ENCODE measurements around the gene SNRPB2.

SNRPB2 gene

GRCh38 chr20:16740365-16741072 is 10.7 kb downstream of the SNRPB2 start:
- Histone ChIP-seq H3K14ac (ENCODE audit: low read length) (no peak overlapping the region), H3K23ac (ENCODE audit: low read length) (no peak overlapping the region), H2BK12ac (ENCODE audit: low read length) (no peak overlapping the region), H2AFZ (ENCODE audit: insufficient read depth, low read length, poor library complexity) (no peak overlapping the region), H3K79me2 (ENCODE audit: control insufficient read depth, insufficient read depth, low read length, poor library complexity) (no peaks in the 10 kb centered on the region), H3K4me3 (ENCODE audit: low read depth, low read length) (no peak overlapping the region), H3K9me3 (ENCODE audit: insufficient read depth, low read depth, low read length) (no peaks in the 10 kb centered on the region), H3K27ac (ENCODE audit: low read depth, low read length) (no peak overlapping the region), H3K18ac (ENCODE audit: low read length) (no peak overlapping the region), H2BK120ac (ENCODE audit: insufficient read depth, low read length, poor library complexity) (no peak overlapping the region), H4K8ac (ENCODE audit: low read depth, low read length) (no peak overlapping the region), H3K9ac (ENCODE audit: low read length) (no peak overlapping the region), H3K36me3 (ENCODE audit: control insufficient read depth in 1 of 2, insufficient read depth in 2 of 2, low read length in 2 of 2) (peaks cover 6 to 12% of the 10 kb centered on the region in 2 experiments), H2AK5ac (ENCODE audit: low read length) (no peak overlapping the region), H4K91ac (ENCODE audit: low read depth, low read length) (no peak overlapping the region), H3K4me1 (ENCODE audit: control insufficient read depth in 1 of 2, insufficient read depth in 2 of 2, low read length in 2 of 2) (peaks cover 5 to 6% of the 10 kb centered on the region in 2 experiments), H3K4ac (ENCODE audit: low read depth, low read length) (no peak overlapping the region), H3K4me2 (ENCODE audit: low read length) (no peak overlapping the region), H4K12ac (ENCODE audit: low read depth, low read length) (no peak overlapping the region), H3K79me1 (ENCODE audit: low read length) (no peaks in the 10 kb centered on the region), H2BK5ac (ENCODE audit: low read depth, low read length, poor library complexity) (no peak overlapping the region), H3K27me3 (ENCODE audit: insufficient read depth, low read length) (no peaks in the 10 kb centered on the region)
- no peak for DNase-seq
- no CpG with 5 or more reads among the region's 6 CpGs for WGBS (ENCODE audit: extremely low coverage, insufficient coverage, insufficient read length)

- WGBS (ENCODE audit: extremely low coverage, insufficient coverage, insufficient read length) = no CpG with 5 or more reads among the region's 3 CpGs
- no peak overlapping the region for H3K14ac ChIP-seq (ENCODE audit: low read length)
- no peaks in the 10 kb centered on the region for H3K27me3 ChIP-seq (ENCODE audit: insufficient read depth, low read length)
These were observed 14.5 kb downstream of the SNRPB2 start for GRCh38 chr20:16744178-16744807.

GRCh38 chr20:16745204-16745603 is 15.4 kb downstream of the SNRPB2 start:
- Histone ChIP-seq H3K14ac (ENCODE audit: low read length) (no peak overlapping the region), H2AFZ (ENCODE audit: insufficient read depth, low read length, poor library complexity) (no peak overlapping the region), H4K8ac (ENCODE audit: low read depth, low read length) (no peak overlapping the region), H2BK5ac (ENCODE audit: low read depth, low read length, poor library complexity) (no peak overlapping the region), H4K12ac (ENCODE audit: low read depth, low read length) (no peak overlapping the region), H3K4ac (ENCODE audit: low read depth, low read length) (no peak overlapping the region), H4K91ac (ENCODE audit: low read depth, low read length) (no peak overlapping the region), H3K27ac (ENCODE audit: low read depth, low read length) (no peak overlapping the region), H2AK5ac (ENCODE audit: low read length) (no peak overlapping the region), H3K23ac (ENCODE audit: low read length) (no peak overlapping the region), H3K27me3 (ENCODE audit: insufficient read depth, low read length) (no peaks in the 10 kb centered on the region), H2BK12ac (ENCODE audit: low read length) (no peak overlapping the region), H3K9ac (ENCODE audit: low read length) (no peak overlapping the region), H3K9me3 (ENCODE audit: insufficient read depth, low read depth, low read length) (no peaks in the 10 kb centered on the region), H3K4me1 (ENCODE audit: control insufficient read depth in 1 of 2, insufficient read depth in 2 of 2, low read length in 2 of 2) (peaks cover 5% of the 10 kb centered on the region in 2 experiments), H2BK120ac (ENCODE audit: insufficient read depth, low read length, poor library complexity) (no peak overlapping the region), H3K18ac (ENCODE audit: low read length) (no peak overlapping the region), H3K79me1 (ENCODE audit: low read length) (no peaks in the 10 kb centered on the region), H3K4me2 (ENCODE audit: low read length) (no peak overlapping the region), H3K79me2 (ENCODE audit: control insufficient read depth, insufficient read depth, low read length, poor library complexity) (no peaks in the 10 kb centered on the region), H3K4me3 (ENCODE audit: low read depth, low read length) (no peak overlapping the region), H3K36me3 (ENCODE audit: control insufficient read depth in 1 of 2, insufficient read depth in 2 of 2, low read length in 2 of 2) (peaks cover 0 to 2% of the 10 kb centered on the region in 2 experiments)
- no CpG with 5 or more reads among the region's 5 CpGs for WGBS (ENCODE audit: extremely low coverage, insufficient coverage, insufficient read length)
- DNase-seq = no peak

More at GRCh38 chr20:16744178-16744807, 14.5 kb downstream of the SNRPB2 start:
- no peak overlapping the region for H2BK120ac ChIP-seq (ENCODE audit: insufficient read depth, low read length, poor library complexity)
- H3K4me2 ChIP-seq (ENCODE audit: low read length) = no peak overlapping the region
- H2BK5ac ChIP-seq (ENCODE audit: low read depth, low read length, poor library complexity) = no peak overlapping the region
- no peak overlapping the region for H2AFZ ChIP-seq (ENCODE audit: insufficient read depth, low read length, poor library complexity)
- no peaks in the 10 kb centered on the region for H3K9me3 ChIP-seq (ENCODE audit: insufficient read depth, low read depth, low read length)
- no peaks in the 10 kb centered on the region for H3K79me2 ChIP-seq (ENCODE audit: control insufficient read depth, insufficient read depth, low read length, poor library complexity)
- H4K12ac ChIP-seq (ENCODE audit: low read depth, low read length) = no peak overlapping the region
- H2BK12ac ChIP-seq (ENCODE audit: low read length) = no peak overlapping the region
- H3K4me1 ChIP-seq (ENCODE audit: control insufficient read depth in 1 of 2, insufficient read depth in 2 of 2, low read length in 2 of 2) = peaks cover 5% of the 10 kb centered on the region in 2 experiments
- DNase-seq = no peak
- H3K4ac ChIP-seq (ENCODE audit: low read depth, low read length) = no peak overlapping the region
- H3K36me3 ChIP-seq (ENCODE audit: control insufficient read depth in 1 of 2, insufficient read depth in 2 of 2, low read length in 2 of 2) = peaks cover 0 to 2% of the 10 kb centered on the region in 2 experiments
- H2AK5ac ChIP-seq (ENCODE audit: low read length) = no peak overlapping the region
- H3K9ac ChIP-seq (ENCODE audit: low read length) = no peak overlapping the region
- H3K27ac ChIP-seq (ENCODE audit: low read depth, low read length) = no peak overlapping the region
- no peak overlapping the region for H4K8ac ChIP-seq (ENCODE audit: low read depth, low read length)
- no peak overlapping the region for H3K18ac ChIP-seq (ENCODE audit: low read length)
- no peaks in the 10 kb centered on the region for H3K79me1 ChIP-seq (ENCODE audit: low read length)
- no peak overlapping the region for H4K91ac ChIP-seq (ENCODE audit: low read depth, low read length)
- H3K23ac ChIP-seq (ENCODE audit: low read length) = no peak overlapping the region
- no peak overlapping the region for H3K4me3 ChIP-seq (ENCODE audit: low read depth, low read length)

DNA sequence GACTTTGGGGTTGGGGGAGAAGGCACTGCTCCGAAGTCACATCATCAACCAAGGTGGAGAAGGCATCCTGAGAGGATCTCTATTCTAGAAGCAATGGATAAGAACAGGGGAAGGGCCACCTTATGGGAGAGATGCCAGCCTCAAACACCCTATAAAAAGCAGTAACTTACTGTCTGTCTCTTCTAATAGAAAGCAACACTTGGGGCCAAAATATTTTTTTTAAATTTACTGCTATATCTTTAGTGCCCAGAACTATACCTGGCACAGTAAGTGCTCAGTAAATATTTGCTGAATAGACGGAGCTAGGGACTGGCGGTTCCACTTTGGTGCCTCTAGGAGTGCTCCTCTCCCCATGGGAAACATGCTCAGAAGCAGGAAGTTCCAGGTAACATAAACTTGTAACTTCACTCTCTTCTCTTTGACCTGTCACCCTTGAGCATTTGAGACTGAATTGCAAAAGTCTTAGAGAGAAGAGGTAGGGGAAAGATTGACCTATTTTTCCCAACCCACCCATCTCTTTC is 17.5 kb downstream of the SNRPB2 start:
- H2BK5ac ChIP-seq (ENCODE audit: low read depth, low read length, poor library complexity) = no peak overlapping the region
- H3K9me3 ChIP-seq (ENCODE audit: insufficient read depth, low read depth, low read length) = no peaks in the 10 kb centered on the region
- no peak overlapping the region for H2AFZ ChIP-seq (ENCODE audit: insufficient read depth, low read length, poor library complexity)
- H3K9ac ChIP-seq (ENCODE audit: low read length) = no peak overlapping the region
- no peak overlapping the region for H3K14ac ChIP-seq (ENCODE audit: low read length)
- no peak overlapping the region for H2BK120ac ChIP-seq (ENCODE audit: insufficient read depth, low read length, poor library complexity)
- no peak overlapping the region for H2AK5ac ChIP-seq (ENCODE audit: low read length)
- H3K23ac ChIP-seq (ENCODE audit: low read length) = no peak overlapping the region
- H3K4ac ChIP-seq (ENCODE audit: low read depth, low read length) = no peak overlapping the region
- WGBS (ENCODE audit: extremely low coverage, insufficient coverage, insufficient read length) = no CpG with 5 or more reads among the region's 3 CpGs
- DNase-seq = no peak
- no peak overlapping the region for H2BK12ac ChIP-seq (ENCODE audit: low read length)
- H3K4me1 ChIP-seq (ENCODE audit: control insufficient read depth in 1 of 2, insufficient read depth in 2 of 2, low read length in 2 of 2) = peaks cover 5% of the 10 kb centered on the region in 2 experiments
- no peak overlapping the region for H3K18ac ChIP-seq (ENCODE audit: low read length)
- no peak overlapping the region for H3K27ac ChIP-seq (ENCODE audit: low read depth, low read length)
- H3K4me2 ChIP-seq (ENCODE audit: low read length) = no peak overlapping the region
- H3K36me3 ChIP-seq (ENCODE audit: control insufficient read depth in 1 of 2, insufficient read depth in 2 of 2, low read length in 2 of 2) = no peaks in the 10 kb centered on the region
- no peaks in the 10 kb centered on the region for H3K79me1 ChIP-seq (ENCODE audit: low read length)
- no peaks in the 10 kb centered on the region for H3K27me3 ChIP-seq (ENCODE audit: insufficient read depth, low read length)
- no peak overlapping the region for H3K4me3 ChIP-seq (ENCODE audit: low read depth, low read length)
- H3K79me2 ChIP-seq (ENCODE audit: control insufficient read depth, insufficient read depth, low read length, poor library complexity) = no peaks in the 10 kb centered on the region
- H4K8ac ChIP-seq (ENCODE audit: low read depth, low read length) = no peak overlapping the region
- no peak overlapping the region for H4K91ac ChIP-seq (ENCODE audit: low read depth, low read length)
- H4K12ac ChIP-seq (ENCODE audit: low read depth, low read length) = no peak overlapping the region
